ENCODE data around the gene LINC00237. TPM values are rescaled to one million over a fixed set of nuclear protein-coding genes. Genes with fewer than 3 reads are reported as not detected.

Gene LINC00237
- total RNA-seq, 1 donor from 2014 or later, result not detected

DNA sequence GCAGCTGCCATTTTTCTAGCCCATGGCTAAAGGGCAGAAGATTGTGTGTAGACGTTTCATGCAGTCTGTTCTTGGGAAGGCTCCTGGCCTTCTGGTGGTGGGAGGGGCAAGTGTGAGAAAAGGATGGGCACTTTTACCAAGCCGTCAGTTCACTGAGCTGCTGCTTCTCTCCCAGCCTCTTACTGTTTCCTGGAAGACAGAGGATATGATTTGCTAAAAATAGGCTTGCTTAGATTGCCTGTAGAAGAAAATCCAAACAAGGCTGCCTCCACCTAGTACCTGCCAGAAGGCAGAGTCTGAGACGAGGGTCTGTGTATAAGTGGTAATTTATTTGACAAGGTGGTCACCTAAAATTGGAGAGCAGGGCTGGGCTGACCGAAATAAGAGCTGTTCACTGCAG is 27.2 kb upstream of the LINC00237 start:
- Mint-ChIP-seq H3K27me3 (ENCODE audit: low read depth) (no peaks in the 10 kb centered on the region), H3K36me3 (peaks cover 8% of the 10 kb centered on the region), H3K9me3 (no peaks in the 10 kb centered on the region), H3K27ac (no peak overlapping the region), H3K4me3 (no peak overlapping the region), H3K4me1 (no peaks in the 10 kb centered on the region)
- DNase-seq (ENCODE audit: low spot score in 2 of 2, unreplicated experiment in 2 of 2), result no peak
- TF ChIP-seq CTCF (IDR thresholded peaks at IDR 0.05; ENCODE audit: unreplicated experiment), result no peak

- no peak for DNase-seq (ENCODE audit: low spot score in 2 of 2, unreplicated experiment in 2 of 2)
- TF ChIP-seq CTCF (IDR thresholded peaks at IDR 0.05; ENCODE audit: unreplicated experiment), result no peak
- Mint-ChIP-seq H3K36me3 (peaks cover 3% of the 10 kb centered on the region), H3K9me3 (no peaks in the 10 kb centered on the region), H3K4me3 (no peak overlapping the region), H3K27me3 (ENCODE audit: low read depth) (no peaks in the 10 kb centered on the region), H3K27ac (no peak overlapping the region), H3K4me1 (peaks cover 11% of the 10 kb centered on the region)
Observed at GRCh38 chr20:21129861-21130260, 23.7 kb upstream of the LINC00237 start.

DNA sequence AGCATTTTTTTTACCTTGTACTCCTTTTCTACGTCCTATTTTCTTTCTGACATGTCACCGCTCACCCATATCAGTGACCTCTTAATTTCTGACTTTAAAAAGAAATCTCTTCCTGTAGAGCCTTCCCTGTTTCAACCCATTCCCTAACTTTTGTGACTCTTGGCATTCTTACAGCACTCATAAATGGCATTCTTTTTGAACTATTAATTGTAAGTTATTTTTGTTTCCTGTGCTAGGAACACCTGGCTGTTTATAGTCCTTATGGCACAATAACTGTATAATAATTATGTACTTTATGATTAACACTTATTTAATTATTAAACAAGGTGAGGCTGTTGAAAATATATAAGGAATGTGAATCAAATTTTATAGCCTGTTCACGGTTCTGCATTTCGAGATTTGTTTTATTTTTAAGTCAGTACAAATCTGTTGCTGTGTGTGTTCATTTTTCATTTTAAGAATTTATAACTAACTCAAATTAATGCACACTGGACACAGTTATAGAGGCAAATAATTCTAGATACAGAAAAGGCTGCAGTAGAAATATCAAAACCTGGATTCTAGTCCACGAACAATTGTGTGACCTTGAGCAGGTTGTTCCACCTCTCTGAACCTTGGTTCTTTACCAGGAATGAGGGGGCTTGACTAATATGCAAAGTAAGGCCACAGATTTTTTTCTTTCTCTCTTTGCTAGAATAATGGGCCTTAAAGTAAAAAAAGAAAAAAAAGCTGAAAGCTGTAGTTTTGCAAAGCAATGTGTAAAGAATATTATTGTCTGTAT is 21.2 kb upstream of the LINC00237 start:
- no peak overlapping the region for H3K27ac Mint-ChIP-seq
- H3K4me3 Mint-ChIP-seq, result peak overlapping the region; percentile 79
- H3K9me3 Mint-ChIP-seq, result no peaks in the 10 kb centered on the region
- H3K36me3 Mint-ChIP-seq, result no peaks in the 10 kb centered on the region
- TF ChIP-seq CTCF (IDR thresholded peaks at IDR 0.05; ENCODE audit: unreplicated experiment), result no peak
- H3K27me3 Mint-ChIP-seq (ENCODE audit: low read depth), result peaks cover 2% of the 10 kb centered on the region
- no peak for DNase-seq (ENCODE audit: low spot score in 2 of 2, unreplicated experiment in 2 of 2)
- H3K4me1 Mint-ChIP-seq, result peaks cover 11% of the 10 kb centered on the region

DNA sequence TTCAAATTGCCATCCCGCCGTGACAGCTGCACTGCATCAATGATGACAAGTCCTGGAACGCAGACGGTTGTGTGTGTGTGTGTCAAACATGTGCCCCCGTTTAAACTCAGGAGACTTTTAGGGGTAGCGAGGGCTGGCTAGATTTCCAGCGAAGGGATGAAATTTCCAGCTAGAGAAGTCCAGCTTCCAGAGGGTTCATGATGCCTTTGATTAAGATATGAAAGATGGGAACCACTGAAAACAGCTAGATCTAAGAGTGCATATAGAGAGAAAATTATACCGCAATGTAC is 20.4 kb upstream of the LINC00237 start:
- DNase-seq (ENCODE audit: low spot score in 2 of 2, unreplicated experiment in 2 of 2), result no peak
- peak overlapping the region; percentile 86 for H3K27ac Mint-ChIP-seq
- peaks cover 11% of the 10 kb centered on the region for H3K4me1 Mint-ChIP-seq
- H3K27me3 Mint-ChIP-seq (ENCODE audit: low read depth), result peaks cover 6% of the 10 kb centered on the region
- TF ChIP-seq CTCF (IDR thresholded peaks at IDR 0.05; ENCODE audit: unreplicated experiment), result no peak
- no peaks in the 10 kb centered on the region for H3K9me3 Mint-ChIP-seq
- H3K4me3 Mint-ChIP-seq, result peak overlapping the region; percentile 79
- H3K36me3 Mint-ChIP-seq, result no peaks in the 10 kb centered on the region

DNA sequence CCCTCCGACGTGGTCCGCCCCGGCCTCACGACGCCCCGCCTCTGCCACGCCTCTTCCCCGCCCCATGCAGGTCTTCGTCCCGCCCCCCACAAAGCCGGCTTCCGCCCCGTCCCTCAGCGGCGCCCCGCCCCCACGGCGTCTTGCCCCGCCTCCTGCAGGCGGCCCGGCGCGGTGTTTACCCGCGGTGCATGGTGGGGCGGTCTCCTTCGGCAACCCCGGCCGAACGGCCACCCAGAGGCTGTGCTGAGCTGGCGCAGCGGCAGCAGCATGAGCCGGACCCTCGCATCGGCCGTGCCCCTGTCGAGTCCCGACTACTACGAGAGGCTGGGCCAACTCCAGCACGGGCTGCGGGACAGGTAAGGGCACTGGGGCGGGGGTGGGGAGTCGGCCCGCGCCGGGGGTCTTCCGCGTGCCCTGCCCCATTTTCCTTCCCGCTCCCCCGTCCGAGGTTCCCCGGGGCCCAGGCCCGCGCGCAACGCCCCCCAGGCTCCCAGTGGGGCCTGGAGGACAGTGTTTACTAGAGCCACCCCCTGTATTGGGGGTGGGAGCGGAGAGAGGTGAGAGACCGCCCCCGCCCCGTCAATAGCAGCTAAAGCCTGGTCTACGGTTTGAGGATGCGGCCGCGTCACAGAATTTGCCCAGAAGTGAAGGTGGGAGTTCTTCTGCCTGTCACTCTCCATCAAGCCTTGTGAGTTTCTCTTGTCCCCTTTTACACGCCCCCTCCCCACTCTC is 19.9 kb upstream of the LINC00237 start, which contains the start of gene KIZ:
Gene KIZ (plus strand): TSS at position 234 of the 732 bp plus-strand sequence. CDS start 34 bp downstream, at position 268.
- Mint-ChIP-seq H3K27ac (peak within 1 kb of the TSS; percentile 86), H3K36me3 (no peaks in the 10 kb centered on the region)

More for the DNA sequence above, 19.9 kb upstream of the LINC00237 start, which contains the start of gene KIZ:
- TF ChIP-seq CTCF (IDR thresholded peaks at IDR 0.05; ENCODE audit: unreplicated experiment), result peak; percentile 21
- peaks cover 11% of the 10 kb centered on the region for H3K4me1 Mint-ChIP-seq
- DNase-seq (ENCODE audit: low spot score in 2 of 2, unreplicated experiment in 2 of 2), result peak; percentile 96 to 99
- H3K4me3 Mint-ChIP-seq, result peak within 1 kb of the TSS; percentile 79
- H3K9me3 Mint-ChIP-seq, result no peaks in the 10 kb centered on the region
- peaks cover 6% of the 10 kb centered on the region for H3K27me3 Mint-ChIP-seq (ENCODE audit: low read depth)
